Activated naive CD4-positive, alpha-beta T cell treated with Interleukin-2 at 50 U/mL for 16 hours (primary cell): ENCODE measurements around the gene ASIC4.

Experiments
- DNase-seq: peaks from one replicate; pipeline ENCODE4 v3.0.0-alpha.2; 2020

The ASIC4 gene

GRCh38 chr2:219498280-219499057, 15.8 kb upstream of the ASIC4 start, which contains the start of gene GMPPA:
GMPPA (plus strand) TSS chr2:219498891; CDS start chr2:219499976, 1,085 bp downstream.
- peak; percentile 94 for DNase-seq

GRCh38 chr2:219499058-219499307, 15.3 kb upstream of the ASIC4 start:
- DNase-seq, result no peak

GRCh38 chr2:219499555-219499954, 14.7 kb upstream of the ASIC4 start:
- no peak for DNase-seq

- no peak for DNase-seq
Observed at GRCh38 chr2:219500135-219500534, 14.1 kb upstream of the ASIC4 start.

GRCh38 chr2:219501849-219502248, 12.4 kb upstream of the ASIC4 start:
- no peak for DNase-seq

GRCh38 chr2:219502618-219503017, 11.7 kb upstream of the ASIC4 start:
- no peak for DNase-seq

GRCh38 chr2:219505585-219505984, 8.7 kb upstream of the ASIC4 start:
- no peak for DNase-seq

- DNase-seq, result no peak
Observed at GRCh38 chr2:219506153-219506801, 8.0 kb upstream of the ASIC4 start.

GRCh38 chr2:219506802-219507526, 7.3 kb upstream of the ASIC4 start:
- no peak for DNase-seq

- no peak for DNase-seq
Observed at GRCh38 chr2:219507581-219508443, 6.5 kb upstream of the ASIC4 start.

GRCh38 chr2:219508444-219508734, 5.9 kb upstream of the ASIC4 start:
- DNase-seq, result no peak

- DNase-seq, result no peak
Observed at GRCh38 chr2:219508971-219509779, 5.1 kb upstream of the ASIC4 start.

- DNase-seq, result peak; percentile 55
Observed at GRCh38 chr2:219509780-219510511, 4.3 kb upstream of the ASIC4 start.

- no peak for DNase-seq
Observed at GRCh38 chr2:219510512-219511135, 3.7 kb upstream of the ASIC4 start.

GRCh38 chr2:219511547-219512325, 2.5 kb upstream of the ASIC4 start:
- no peak for DNase-seq

GRCh38 chr2:219512524-219513216, 1.6 kb upstream of the ASIC4 start:
- no peak for DNase-seq

- no peak for DNase-seq
Observed at GRCh38 chr2:219513787-219514186, 495 bp upstream of the ASIC4 start.

- no peak for DNase-seq
Observed at GRCh38 chr2:219514836-219515235, 554 bp downstream of the ASIC4 start.

- no peak for DNase-seq
Observed at GRCh38 chr2:219515874-219516629, 1.8 kb downstream of the ASIC4 start.
